Activated naive CD8-positive, alpha-beta T cell treated with anti-CD3 and anti-CD28 coated beads, Interleukin-2, amount 50 U/mL, for 24 hours (primary cell): ENCODE results near the gene RSPH9.
A peak's percentile ranks its signal among the peaks of the same experiment; 100 is the strongest.

Experiments used
- ATAC-seq: fragments of 150-1000 bp; cut with Tn5 transposase; one replicate; pipeline ENCODE4 v1.10.0; 2021
- DNase-seq: peaks from one replicate; pipeline ENCODE4 v3.0.0; 2021
- H3K27ac Mint-ChIP-seq: one replicate; pipeline ENCODE4 v1.8.0; 2021; ENCODE audit warnings: mild to moderate bottlenecking, mixed read lengths
- H3K27me3 Mint-ChIP-seq: one replicate; pipeline ENCODE4 v1.8.0; 2021; ENCODE audit warnings: mixed read lengths
- H3K36me3 Mint-ChIP-seq: one replicate; pipeline ENCODE4 v1.8.0; 2021; ENCODE audit warnings: low read depth, mixed read lengths
- H3K4me1 Mint-ChIP-seq: one replicate; pipeline ENCODE4 v1.8.0; 2021; ENCODE audit warnings: mixed read lengths
- H3K4me3 Mint-ChIP-seq: one replicate; pipeline ENCODE4 v1.8.0; 2021; ENCODE audit warnings: mild to moderate bottlenecking, moderate library complexity, mixed read lengths
- H3K9me3 Mint-ChIP-seq: one replicate; pipeline ENCODE4 v1.8.0; 2021; ENCODE audit warnings: mixed read lengths

Gene RSPH9

DNA sequence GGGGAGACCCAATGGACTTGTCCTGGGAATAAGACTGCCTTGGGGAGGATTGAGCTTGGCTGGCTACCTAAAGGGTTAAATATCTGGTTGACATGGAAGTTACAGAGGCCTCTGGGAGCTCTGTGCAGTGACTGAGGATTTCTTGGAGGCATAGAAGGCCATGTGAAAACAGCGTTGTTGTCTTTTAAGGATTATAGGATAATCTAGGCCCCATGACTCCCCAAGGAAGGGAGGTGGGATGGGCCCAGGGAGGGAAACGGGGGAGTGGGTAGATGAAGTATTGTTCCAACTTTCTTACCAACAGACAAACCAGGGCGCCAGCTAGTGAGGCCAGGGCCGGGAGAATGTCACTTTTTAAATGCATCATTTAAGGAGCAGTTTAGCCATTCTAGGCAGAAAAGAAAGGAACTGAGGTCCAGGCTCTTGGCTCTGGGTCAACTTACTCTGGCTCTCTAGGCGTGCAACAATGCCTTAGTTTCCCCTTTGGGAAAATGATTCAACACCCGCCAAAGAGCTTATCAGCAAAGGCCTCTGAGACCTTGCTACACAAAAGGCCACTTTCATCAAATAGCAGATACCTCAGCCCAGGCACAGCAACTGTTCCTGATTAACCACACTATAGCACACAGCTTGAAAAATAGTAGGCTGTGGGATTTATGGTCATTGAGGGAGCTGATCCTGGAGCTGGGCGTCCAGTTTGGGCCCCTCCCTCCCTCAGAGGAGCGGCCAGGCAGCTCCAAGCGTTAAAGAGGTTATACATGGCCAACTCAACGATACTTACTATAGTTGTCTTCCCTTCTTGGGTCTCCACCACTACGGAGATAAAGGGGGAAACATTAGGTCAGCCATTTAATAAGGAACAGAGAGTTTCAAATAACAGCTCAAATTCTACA lies 35.7 kb downstream of the RSPH9 start:
- peaks cover 24% of the 10 kb centered on the region for H3K36me3 Mint-ChIP-seq
- H3K9me3 Mint-ChIP-seq = no peaks in the 10 kb centered on the region
- no peak overlapping the region for H3K27ac Mint-ChIP-seq
- DNase-seq (no peak), ATAC-seq (no peak)
- no peaks in the 10 kb centered on the region for H3K27me3 Mint-ChIP-seq
- no peak overlapping the region for H3K4me3 Mint-ChIP-seq
- H3K4me1 Mint-ChIP-seq = peaks cover 25% of the 10 kb centered on the region

DNA sequence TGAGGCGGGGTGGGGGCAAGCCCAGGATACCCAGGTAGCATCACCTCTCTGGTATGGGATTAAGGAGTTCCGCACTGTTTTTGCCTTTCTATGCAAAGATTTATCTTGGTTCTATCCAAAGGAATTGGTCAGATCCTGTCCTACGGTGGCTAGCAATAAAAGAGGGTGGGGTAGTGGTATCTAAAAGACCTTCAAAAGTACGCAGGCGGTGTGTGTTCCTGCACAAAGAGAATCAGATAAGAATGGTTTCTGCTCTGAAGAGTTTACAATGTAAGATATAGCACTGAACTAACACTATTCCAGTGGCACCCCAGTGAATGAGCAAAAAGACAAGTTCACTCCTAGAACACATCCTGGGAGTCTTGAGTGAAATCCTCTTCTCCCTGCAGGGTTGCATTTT lies 36.5 kb downstream of the RSPH9 start:
- Mint-ChIP-seq H3K36me3 (peaks cover 24% of the 10 kb centered on the region), H3K27ac (no peak overlapping the region), H3K4me1 (peaks cover 32% of the 10 kb centered on the region), H3K4me3 (no peak overlapping the region), H3K9me3 (no peaks in the 10 kb centered on the region), H3K27me3 (no peaks in the 10 kb centered on the region)
- no peak for DNase-seq
- no peak for ATAC-seq

DNA sequence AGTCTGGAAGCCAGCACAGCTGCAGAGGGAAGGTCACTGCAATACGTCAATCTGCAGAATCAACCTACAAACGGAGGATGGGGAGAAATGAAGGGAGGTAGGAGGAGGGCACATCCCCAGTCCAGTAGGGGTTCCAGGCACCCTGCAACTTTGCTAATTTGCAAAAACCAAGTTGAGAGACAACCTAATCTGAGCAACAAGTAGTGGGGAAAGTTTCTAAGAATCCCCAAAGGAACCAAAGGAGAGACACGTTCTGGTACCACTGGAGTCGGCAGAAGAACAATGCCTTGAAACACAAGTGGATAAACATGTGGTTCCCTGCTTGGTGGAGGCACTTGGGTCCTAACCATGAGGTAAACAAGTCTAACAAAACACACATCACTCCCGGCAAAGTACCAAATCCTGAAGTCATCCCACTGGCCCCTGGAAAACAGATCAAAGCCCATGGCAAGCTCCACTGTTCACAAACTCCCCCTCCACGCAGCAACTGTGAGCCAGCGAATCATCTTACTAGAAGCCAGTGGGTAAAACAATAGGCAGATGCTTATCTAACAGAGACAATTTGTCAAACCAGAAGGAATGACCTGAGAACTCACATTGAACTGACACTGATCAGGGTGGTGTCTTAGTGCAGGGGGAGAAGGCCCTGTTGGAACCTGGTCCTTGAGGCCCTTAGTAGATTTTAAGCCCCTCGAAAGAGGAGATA lies 38.0 kb downstream of the RSPH9 start:
- Mint-ChIP-seq H3K9me3 (no peaks in the 10 kb centered on the region), H3K27ac (no peak overlapping the region), H3K4me1 (peaks cover 44% of the 10 kb centered on the region), H3K4me3 (no peak overlapping the region), H3K27me3 (no peaks in the 10 kb centered on the region), H3K36me3 (peaks cover 20% of the 10 kb centered on the region)
- no peak for ATAC-seq
- no peak for DNase-seq

DNA sequence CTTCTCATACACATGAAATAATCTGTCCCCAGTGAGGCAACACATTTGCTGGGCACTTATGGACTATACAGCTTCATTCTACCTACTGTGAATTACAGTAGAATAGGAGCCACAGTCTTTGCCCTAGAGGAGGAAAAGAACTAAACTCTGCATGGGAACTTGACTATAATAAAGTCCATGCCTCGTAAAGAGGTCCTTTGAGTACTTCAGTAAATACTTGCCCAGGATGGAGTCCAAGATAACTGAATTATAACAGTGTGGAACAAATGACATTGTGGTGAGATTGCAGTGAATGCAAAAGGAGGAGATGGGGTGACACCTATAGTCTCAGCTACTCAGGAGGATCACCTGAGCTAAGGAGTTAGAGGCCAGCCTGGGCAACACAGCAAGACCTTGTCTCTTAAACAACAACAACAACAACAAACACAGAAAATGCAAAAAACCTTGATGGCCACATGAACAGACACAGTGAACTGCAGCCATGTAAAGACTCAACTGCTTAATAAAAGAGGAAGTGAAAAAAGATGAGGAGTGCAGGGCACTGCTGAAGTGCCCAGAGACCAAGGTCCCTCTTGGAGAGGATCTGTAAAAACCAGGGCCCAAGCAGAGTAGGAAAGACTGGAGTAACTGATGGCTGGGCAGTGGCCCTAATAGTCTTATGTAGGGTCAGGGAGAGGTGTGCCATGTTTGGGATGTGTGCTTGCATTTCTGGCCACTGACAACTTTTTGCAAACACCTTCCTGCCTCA lies 39.0 kb downstream of the RSPH9 start:
- H3K27ac Mint-ChIP-seq = peak overlapping the region; percentile 5
- H3K9me3 Mint-ChIP-seq = no peaks in the 10 kb centered on the region
- no peak overlapping the region for H3K4me3 Mint-ChIP-seq
- no peaks in the 10 kb centered on the region for H3K27me3 Mint-ChIP-seq
- H3K4me1 Mint-ChIP-seq = peaks cover 50% of the 10 kb centered on the region
- DNase-seq = no peak
- peaks cover 16% of the 10 kb centered on the region for H3K36me3 Mint-ChIP-seq
- no peak for ATAC-seq

- Mint-ChIP-seq H3K36me3 (peaks cover 6% of the 10 kb centered on the region), H3K4me1 (peaks cover 50% of the 10 kb centered on the region), H3K27me3 (no peaks in the 10 kb centered on the region), H3K4me3 (peak overlapping the region; percentile 90), H3K9me3 (no peaks in the 10 kb centered on the region), H3K27ac (peak overlapping the region; percentile 84)
- ATAC-seq (no peak), DNase-seq (no peak)
Measured at GRCh38 chr6:43687079-43687436, 42.2 kb downstream of the RSPH9 start.

DNA sequence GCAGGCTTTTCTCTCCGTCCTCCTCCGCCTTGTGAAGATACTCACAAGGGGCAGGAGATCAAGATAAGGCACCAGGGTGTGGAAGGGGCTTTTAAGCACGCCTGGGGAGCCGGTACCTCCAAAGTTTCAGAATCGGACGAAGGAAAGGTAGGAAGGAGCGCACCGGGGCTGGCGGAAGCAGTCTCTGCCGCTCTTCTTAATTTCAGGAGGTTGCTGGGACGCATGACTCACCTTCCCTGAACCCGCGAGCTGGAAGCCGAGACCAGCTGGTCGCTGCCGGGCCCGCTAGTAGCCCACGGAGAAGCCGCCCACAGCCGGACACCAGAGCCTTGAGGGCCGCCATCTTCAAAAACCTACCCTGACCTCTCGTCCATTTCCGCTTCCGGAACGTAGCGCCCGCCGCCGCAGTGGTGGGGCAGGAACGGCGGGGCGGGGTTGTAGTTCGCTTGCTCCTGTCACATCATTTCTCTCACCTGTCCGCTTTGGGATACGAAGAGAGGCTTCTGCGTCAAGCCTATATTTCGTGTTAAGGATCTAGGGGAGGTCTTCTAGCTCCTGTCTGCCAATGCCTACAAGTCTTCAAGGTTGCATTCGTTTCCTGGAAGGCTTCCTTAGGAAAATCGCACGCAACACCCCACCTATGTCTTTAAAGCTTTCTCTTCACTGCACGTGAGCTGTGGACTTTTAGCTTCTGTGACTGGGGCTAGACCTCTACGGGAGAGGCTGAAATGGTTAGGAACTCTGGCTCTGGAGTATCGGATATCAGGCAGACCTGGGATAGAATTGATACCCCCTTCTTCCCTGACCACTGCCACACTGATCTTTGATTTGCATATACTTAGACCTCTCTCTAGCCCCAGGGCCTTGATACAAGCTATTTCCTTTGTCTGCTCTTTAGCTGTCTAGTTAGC lies 42.9 kb downstream of the RSPH9 start, which contains the start of gene MRPS18A:
Gene MRPS18A, minus strand, starts transcription at position 355 of the 911 bp plus-strand sequence. Its CDS starts 12 bp downstream, at position 343.
- Mint-ChIP-seq H3K9me3 (no peaks in the 10 kb centered on the region), H3K27me3 (no peaks in the 10 kb centered on the region), H3K4me3 (peak within 1 kb of the TSS; percentile 90), H3K4me1 (peaks cover 50% of the 10 kb centered on the region), H3K36me3 (peaks cover 2% of the 10 kb centered on the region), H3K27ac (peak within 1 kb of the TSS; percentile 84)
- peak; percentile 85 for DNase-seq
- ATAC-seq = peak; percentile 96

DNA sequence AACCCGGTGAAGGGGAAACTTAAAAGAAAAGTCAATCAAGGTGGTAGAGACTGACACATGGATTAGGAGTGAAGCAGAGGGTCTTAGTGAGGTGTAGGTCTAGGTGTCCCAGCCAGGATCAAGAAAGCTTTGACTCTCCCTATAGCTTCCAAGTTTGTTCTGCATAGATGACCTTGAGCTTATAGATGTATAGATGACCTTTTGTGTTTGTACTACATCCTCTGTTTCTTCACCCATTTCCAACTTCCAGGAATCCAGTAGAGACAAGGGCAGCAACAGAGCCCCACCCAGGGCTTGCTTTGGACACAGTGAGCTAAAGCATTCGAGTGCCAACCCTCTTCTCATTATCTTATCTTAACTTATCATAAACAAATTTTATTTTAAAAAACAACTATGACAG lies 44.6 kb downstream of the RSPH9 start:
- Mint-ChIP-seq H3K4me3 (no peak overlapping the region), H3K27me3 (peaks cover under 1% of the 10 kb centered on the region), H3K9me3 (no peaks in the 10 kb centered on the region), H3K4me1 (peaks cover 37% of the 10 kb centered on the region), H3K36me3 (peaks cover 2% of the 10 kb centered on the region), H3K27ac (no peak overlapping the region)
- ATAC-seq (no peak), DNase-seq (no peak)

- H3K27me3 Mint-ChIP-seq = peaks cover 12% of the 10 kb centered on the region
- ATAC-seq (no peak), DNase-seq (no peak)
- H3K36me3 Mint-ChIP-seq = no peaks in the 10 kb centered on the region
- H3K9me3 Mint-ChIP-seq = no peaks in the 10 kb centered on the region
- no peak overlapping the region for H3K4me3 Mint-ChIP-seq
- no peaks in the 10 kb centered on the region for H3K4me1 Mint-ChIP-seq
- no peak overlapping the region for H3K27ac Mint-ChIP-seq
Measured at GRCh38 chr6:43695215-43695966, 50.6 kb downstream of the RSPH9 start.

- no peaks in the 10 kb centered on the region for H3K4me1 Mint-ChIP-seq
- H3K36me3 Mint-ChIP-seq = no peaks in the 10 kb centered on the region
- DNase-seq (no peak), ATAC-seq (no peak)
- no peaks in the 10 kb centered on the region for H3K9me3 Mint-ChIP-seq
- H3K4me3 Mint-ChIP-seq = no peak overlapping the region
- no peak overlapping the region for H3K27ac Mint-ChIP-seq
- H3K27me3 Mint-ChIP-seq = peaks cover 12% of the 10 kb centered on the region
Measured at GRCh38 chr6:43695967-43696291, 51.1 kb downstream of the RSPH9 start.

DNA sequence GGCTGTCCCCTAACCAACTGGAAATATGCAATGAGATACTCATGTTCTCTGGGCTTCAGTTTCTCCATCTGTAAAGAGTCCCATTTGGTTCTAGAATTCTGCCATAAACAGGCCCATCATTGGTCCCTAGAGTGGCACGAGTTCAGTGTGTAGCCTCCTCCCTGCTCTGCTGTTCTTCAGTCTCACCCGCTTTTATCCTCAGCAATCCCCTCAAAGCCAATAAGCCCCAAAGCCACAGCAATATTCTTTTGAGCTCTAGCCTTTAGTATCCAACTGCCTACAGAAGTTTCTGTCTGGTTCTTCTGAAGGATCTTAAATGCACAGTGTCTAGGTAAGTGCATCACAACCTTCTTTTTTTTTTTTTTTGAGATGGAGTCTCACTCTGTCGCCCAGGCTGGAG lies 52.6 kb downstream of the RSPH9 start:
- ATAC-seq = no peak
- no peak overlapping the region for H3K4me3 Mint-ChIP-seq

GRCh38 chr6:43698584-43699349 lies 53.9 kb downstream of the RSPH9 start:
- Mint-ChIP-seq H3K4me3 (no peak overlapping the region), H3K9me3 (no peaks in the 10 kb centered on the region), H3K4me1 (peaks cover 3% of the 10 kb centered on the region), H3K27ac (no peak overlapping the region), H3K27me3 (peaks cover 29% of the 10 kb centered on the region), H3K36me3 (no peaks in the 10 kb centered on the region)
- DNase-seq (no peak), ATAC-seq (no peak)

More for the DNA sequence above, 52.6 kb downstream of the RSPH9 start:
- Mint-ChIP-seq H3K4me1 (peaks cover under 1% of the 10 kb centered on the region), H3K36me3 (no peaks in the 10 kb centered on the region), H3K9me3 (no peaks in the 10 kb centered on the region), H3K27me3 (peaks cover 22% of the 10 kb centered on the region), H3K27ac (no peak overlapping the region)
- no peak for DNase-seq

DNA sequence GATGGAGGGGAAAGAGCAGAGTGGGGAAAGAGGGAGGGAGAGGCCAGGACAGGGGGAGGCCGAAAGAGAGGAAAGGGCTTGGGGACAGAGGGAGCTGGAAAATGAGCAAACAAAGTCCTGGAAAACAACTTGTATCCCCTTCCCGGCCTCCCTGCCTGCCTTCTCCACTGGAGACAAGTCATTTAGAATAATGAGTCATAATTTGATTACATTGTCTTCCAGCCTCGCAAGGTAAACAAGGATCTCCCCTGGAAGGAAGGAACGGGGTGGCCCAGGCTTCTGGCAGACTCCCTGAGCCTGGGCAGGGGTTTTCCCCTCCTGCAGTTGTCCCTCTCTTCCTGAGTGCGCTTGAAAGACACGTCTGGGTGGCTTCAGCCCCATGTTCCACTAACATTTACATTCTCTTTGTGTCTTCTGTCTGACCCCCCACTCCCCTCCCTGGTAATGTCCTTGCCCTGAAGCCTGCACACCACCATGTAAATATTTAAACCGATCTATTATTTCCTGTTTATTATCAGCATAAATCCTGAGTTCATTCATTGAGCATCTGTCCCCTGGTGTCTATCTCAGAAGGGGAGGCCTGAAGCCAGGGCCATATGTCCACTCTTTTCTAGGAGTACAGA lies 54.8 kb downstream of the RSPH9 start:
- no peak for ATAC-seq
- no peaks in the 10 kb centered on the region for H3K9me3 Mint-ChIP-seq
- H3K27me3 Mint-ChIP-seq = peaks cover 29% of the 10 kb centered on the region
- no peaks in the 10 kb centered on the region for H3K36me3 Mint-ChIP-seq
- no peak for DNase-seq
- peaks cover 3% of the 10 kb centered on the region for H3K4me1 Mint-ChIP-seq
- no peak overlapping the region for H3K27ac Mint-ChIP-seq
- H3K4me3 Mint-ChIP-seq = no peak overlapping the region
